ENCODE data around the gene TAPBP. TPM values are rescaled to one million over a fixed set of nuclear protein-coding genes. Genes with fewer than 3 reads are reported as not detected.

TAPBP gene
- total and polyA plus RNA-seq, 9 of the 15 experiments (the other 6 are each of a cell fraction or from before 2014, with no cell fraction given) = 5.6 to 74.0 (median 22.3) TPM

- POLR2A ChIA-PET = interaction anchor here (0.5 to 2.6 kb wide), 16 partner anchors 10 to 345 kb away, joined by 3 to 32 read pairs (median 3); partner anchors contain the start of genes B3GALT4, CUTA, HLA-DPB1 and RGL2
- peaks cover 6% of the 10 kb centered on the region; the same call in 1 of the 2 replicates for H4K20me1 ChIP-seq (replicated peaks; ENCODE audit: control insufficient read depth, insufficient read depth, low read length)
- H3K27me3 ChIP-seq (ENCODE audit: control insufficient read depth in 2 of 2, insufficient read depth in 2 of 2, low read length in 2 of 2) = no peaks in the 10 kb centered on the region
- H2AFZ ChIP-seq (ENCODE audit: low read depth, low read length) = no peak overlapping the region
- H3K9ac ChIP-seq (ENCODE audit: insufficient read depth in 1 of 2, low read depth in 2 of 2, low read length in 2 of 2) = no peak overlapping the region; a peak in 1 of 4 replicates
- no peak for ATAC-seq
- WGBS (ENCODE audit: insufficient coverage, low coverage, missing lambda C conversion rate) = 0% methylated on average over 4 of the region's 27 CpGs
- peak overlapping the region; percentile 77 for H3K4me2 ChIP-seq (ENCODE audit: insufficient read depth, low read length)
- H3K27ac ChIP-seq (ENCODE audit: extremely low read depth, low read depth, low read length) = peak overlapping the region; percentile 79; the same call in 1 of the 3 replicates
- CTCF ChIA-PET (ENCODE audit: low intra/inter-chr PET ratio) = no interaction called here
- FAIRE-seq = no peak
- peak in 3 of 4 experiments; percentile 94 to 96 (median 95) for DNase-seq (ENCODE audit: extremely low read depth in 1 of 4, low spot score in 3 of 4)
- intact Hi-C loops (cut with micrococcal nuclease) (loop anchor here (1.0 kb wide), 1 partner anchor 45 kb away; the partner anchor contains the start of gene RPS18), in situ Hi-C loops (cut with MboI) (no loop called here)
- H3K4me3 ChIP-seq = peak overlapping the region; percentile 63
- H3K9me3 ChIP-seq (replicated peaks; ENCODE audit: control insufficient read depth, insufficient read depth, low read depth, low read length) = no peaks in the 10 kb centered on the region
- no TSS peak for BruUV-seq (replicated peaks)
- H3K9me1 ChIP-seq (ENCODE audit: control insufficient read depth, insufficient read depth, low read length) = peaks cover 3% of the 10 kb centered on the region
- peaks cover 56 to 81% of the 10 kb centered on the region in 2 experiments for H3K4me1 ChIP-seq (replicated peaks in 1 of 2; ENCODE audit: control insufficient read depth in 2 of 2, insufficient read depth in 2 of 2, low read length in 2 of 2)
- TF ChIP-seq PCBP2 (IDR thresholded peaks at IDR 0.05; ENCODE audit: low read depth, low read length, poor library complexity, severe bottlenecking) (no peak), STAG1 (CRISPR knock-in tag; IDR thresholded peaks at IDR 0.05; ENCODE audit: borderline replicate concordance) (no peak), SIN3A (IDR thresholded peaks at IDR 0.05; ENCODE audit: borderline replicate concordance in 2 of 2, control insufficient read depth in 1 of 2, low read depth in 2 of 2, low read length in 2 of 2) (peak in 1 of 2 experiments; percentile 58; a peak in 1 of 4 replicates), EHMT2 (IDR thresholded peaks at IDR 0.05) (no peak), ZNF740 (CRISPR knock-in tag; IDR thresholded peaks at IDR 0.05) (no peak), ZNF740 (tag; IDR thresholded peaks at IDR 0.05) (peak in 1 of 2 experiments; percentile 78; a peak in 1 of 4 replicates)
- peaks cover 43% of the 10 kb centered on the region for H3K36me3 ChIP-seq (ENCODE audit: control insufficient read depth, insufficient read depth, low read length)
- H3K79me2 ChIP-seq (ENCODE audit: control insufficient read depth, insufficient read depth, low read length) = peaks cover 65% of the 10 kb centered on the region
Observed at GRCh38 chr6:33317419-33317668, 3.5 kb upstream of the TAPBP start.

Measured in K562 (cell line).